Liver (tissue), 9 donors: ENCODE measurements around the gene FAM170B. TPM values are rescaled to one million over a fixed set of nuclear protein-coding genes. Genes with fewer than 3 reads are reported as not detected.
A peak's percentile ranks its signal among the peaks of the same experiment; 100 is the strongest.

Experiments
- DNase-seq: peaks from one replicate; pipeline ENCODE4 v3.0.0-alpha.2; 2017; ENCODE audit warnings: low spot score
- H3K27ac ChIP-seq, 2 donors: one replicate each; pipeline ENCODE4 v1.7.0; 2013; ENCODE audit warnings: inconsistent platforms in 2 of 2, low read length in 2 of 2, control low read depth in 1 of 2, low read depth in 1 of 2, mild to moderate bottlenecking in 1 of 2
- H3K27me3 ChIP-seq, 4 donors: one replicate each; pipeline versions ENCODE4 v1.6.1 to v1.7.0; 2013; ENCODE audit warnings: low read length in 3 of 4, inconsistent platforms in 1 of 4, mild to moderate bottlenecking in 1 of 4, moderate library complexity in 1 of 4; ENCODE audit not compliant: control insufficient read depth in 4 of 4, insufficient read depth in 4 of 4
- H3K36me3 ChIP-seq, 4 donors: one replicate each; pipeline versions ENCODE4 v1.6.1 to v1.7.0; 2013; ENCODE audit warnings: low read length in 3 of 4, mild to moderate bottlenecking in 3 of 4, low read depth in 1 of 4, moderate library complexity in 1 of 4; ENCODE audit not compliant: control insufficient read depth in 4 of 4, insufficient read depth in 3 of 4
- H3K4me1 ChIP-seq, 4 donors: one replicate each; pipeline versions ENCODE4 v1.6.1 to v1.7.0; 2013; ENCODE audit warnings: low read length in 3 of 4, mild to moderate bottlenecking in 3 of 4, moderate library complexity in 1 of 4; ENCODE audit not compliant: control insufficient read depth in 4 of 4, insufficient read depth in 4 of 4
- H3K4me3 ChIP-seq, 3 donors: one replicate each; pipeline versions ENCODE4 v1.6.1 to v1.7.0; 2013; ENCODE audit warnings: low read length in 3 of 3, control low read depth in 1 of 3, low read depth in 1 of 3, mild to moderate bottlenecking in 1 of 3
- H3K9ac ChIP-seq, 2 donors: one replicate each; pipeline ENCODE4 v1.7.0; 2013; ENCODE audit warnings: low read length in 2 of 2, mild to moderate bottlenecking in 2 of 2, moderate library complexity in 2 of 2, control low read depth in 1 of 2, low read depth in 1 of 2
- H3K9me3 ChIP-seq, 4 donors: one replicate each; pipeline versions ENCODE4 v1.6.1 to v1.7.0; 2013; ENCODE audit warnings: low read length in 3 of 4; ENCODE audit not compliant: control insufficient read depth in 4 of 4
- EGR1 ChIP-seq, 2 donors: IDR thresholded peaks; 2 replicates each; pipeline ENCODE4 v1.6.1; 2016 to 2018; ENCODE audit warnings: antibody characterized with exemption in 2 of 2, low read depth in 2 of 2
- FOXA1 ChIP-seq: IDR thresholded peaks from 2 replicates; pipeline ENCODE4 v1.6.1; 2016; ENCODE audit warnings: antibody characterized with exemption
- FOXA2 ChIP-seq: IDR thresholded peaks from 2 replicates; pipeline ENCODE4 v1.6.1; 2016; ENCODE audit warnings: antibody characterized with exemption
- GABPA ChIP-seq, 2 donors: IDR thresholded peaks in 1 of 2; conservative IDR thresholded peaks in 1 of 2; 2 replicates each; pipeline ENCODE4 v1.6.1; 2016; ENCODE audit warnings: antibody characterized with exemption in 2 of 2, mild to moderate bottlenecking in 1 of 2, moderate library complexity in 1 of 2
- HNF4A ChIP-seq, 2 donors: conservative IDR thresholded peaks; 2 replicates each; pipeline ENCODE4 v1.6.1; 2016; ENCODE audit warnings: antibody characterized with exemption in 2 of 2, mild to moderate bottlenecking in 2 of 2
- HNF4G ChIP-seq: IDR thresholded peaks from 2 replicates; pipeline ENCODE4 v1.6.1; 2016; ENCODE audit warnings: antibody characterized with exemption
- JUND ChIP-seq, 2 donors: IDR thresholded peaks; 2 replicates each; pipeline ENCODE4 v1.6.1; 2016; ENCODE audit warnings: antibody characterized with exemption in 2 of 2
- NR2F2 ChIP-seq: IDR thresholded peaks from 2 replicates; pipeline ENCODE4 v1.6.1; 2016; ENCODE audit warnings: antibody characterized with exemption
- RAD21 ChIP-seq, 2 donors: IDR thresholded peaks; 2 replicates each; pipeline ENCODE4 v1.6.1; 2016; ENCODE audit warnings: antibody characterized with exemption in 2 of 2, mild to moderate bottlenecking in 2 of 2
- REST ChIP-seq: IDR thresholded peaks from 2 replicates; pipeline ENCODE4 v1.6.1; 2016; ENCODE audit warnings: antibody characterized with exemption, mild to moderate bottlenecking
- RXRA ChIP-seq, 2 donors: IDR thresholded peaks; 2 replicates each; pipeline ENCODE4 v1.6.1; 2017 to 2018; ENCODE audit warnings: antibody characterized with exemption in 2 of 2, mild to moderate bottlenecking in 1 of 2
- YY1 ChIP-seq: IDR thresholded peaks from 2 replicates; pipeline ENCODE4 v1.6.1; 2016; ENCODE audit warnings: antibody characterized with exemption, mild to moderate bottlenecking
- ZBTB33 ChIP-seq: IDR thresholded peaks from 2 replicates; pipeline ENCODE4 v1.6.1; 2016; ENCODE audit warnings: antibody characterized with exemption
- WGBS: extraction: QIAGEN DNeasy Blood & Tissue Kit; methylation state at CpG from one replicate; pipeline ENCODE4 v1.1.7; 2013; 5-methylcytosine and 5-hydroxymethylcytosine counted together
- polyA plus RNA-seq, 2 donors: library from polyadenylated mRNA; stranded (reverse) in 1 of 2; unstranded in 1 of 2; fragments of 200-250 nt in 1 of 2; fragments of >200 nt in 1 of 2; fragmentation: Nextera tagmentation in 1 of 2; extraction: Ambion mirVana in 1 of 2; gene quantifications; one replicate each; pipeline versions ENCODE4 v1.2.1 to v1.2.3, GENCODE V29; 2013 to 2015
- total RNA-seq, 2 donors: library from RNA; depleted of rRNA; stranded (reverse); fragments of >200 nt; gene quantifications; one replicate each; pipeline ENCODE4 v1.2.3, GENCODE V29; 2014
- TF ChIP-seq, protein P1 (sequence below): fragments of 150-350 bp; IDR thresholded peaks from 2 replicates; pipeline ENCODE4 v1.5.1; 2017; ENCODE audit warnings: improper control_type of control experiment, low read depth, low read length; ENCODE audit not compliant: missing input control
- TF ChIP-seq, protein P2 (sequence below): IDR thresholded peaks from 2 replicates; pipeline ENCODE4 v1.6.1; 2016; ENCODE audit warnings: antibody characterized with exemption
- TF ChIP-seq, protein P3 (sequence below): IDR thresholded peaks from 2 replicates; pipeline ENCODE4 v1.6.1; 2016; ENCODE audit warnings: antibody characterized with exemption
- donor health status: healthy.
- donor health status: healthy.
- donor health status: healthy.
- donor health status: healthy.
- donor health status: healthy.

The FAM170B gene
- total and polyA plus RNA-seq, 4 donors: not detected

DNA sequence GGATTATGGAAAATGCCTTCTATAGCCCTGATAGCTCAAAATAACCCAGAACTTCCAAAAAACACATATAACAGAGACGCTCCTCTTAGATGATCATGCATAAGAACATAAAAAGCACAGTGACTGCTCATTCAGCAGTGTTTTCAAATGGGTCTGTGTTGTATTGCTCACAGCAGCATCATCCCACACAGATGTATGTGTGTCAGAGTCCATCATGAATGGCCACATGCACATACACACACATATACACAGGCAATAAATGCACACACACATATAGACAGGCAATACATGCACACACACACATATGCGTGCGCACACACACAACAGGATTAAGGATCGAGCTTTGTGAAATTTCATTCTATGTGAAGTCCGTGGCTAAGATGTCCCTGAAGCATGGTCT lies 28.2 kb upstream of the FAM170B start:
- Histone ChIP-seq H3K4me1 (no peaks in the 10 kb centered on the region), H3K9me3 (no peaks in the 10 kb centered on the region), H3K36me3 (no peaks in the 10 kb centered on the region), H3K27me3 (no peaks in the 10 kb centered on the region), H3K4me3 (no peak overlapping the region), H3K27ac (no peak overlapping the region), H3K9ac (no peak overlapping the region)
- 67% methylated on average over 5 of the region's 5 CpGs for WGBS
- TF ChIP-seq RXRA (IDR thresholded peaks at IDR 0.05) (no peak), GABPA (IDR thresholded peaks at IDR 0.05 in 1 of 2, conservative IDR thresholded peaks at IDR 0.05 in 1 of 2) (no peak), HNF4G (no peak), YY1 (no peak), ZBTB33 (no peak), HNF4A (conservative IDR thresholded peaks at IDR 0.05) (no peak), FOXA1 (no peak), NR2F2 (no peak), FOXA2 (no peak), REST (no peak), JUND (IDR thresholded peaks at IDR 0.05) (no peak), EGR1 (IDR thresholded peaks at IDR 0.05; ENCODE audit: low read depth in 2 of 2) (no peak), RAD21 (IDR thresholded peaks at IDR 0.05) (no peak)
- TF ChIP-seq, protein P1, sequence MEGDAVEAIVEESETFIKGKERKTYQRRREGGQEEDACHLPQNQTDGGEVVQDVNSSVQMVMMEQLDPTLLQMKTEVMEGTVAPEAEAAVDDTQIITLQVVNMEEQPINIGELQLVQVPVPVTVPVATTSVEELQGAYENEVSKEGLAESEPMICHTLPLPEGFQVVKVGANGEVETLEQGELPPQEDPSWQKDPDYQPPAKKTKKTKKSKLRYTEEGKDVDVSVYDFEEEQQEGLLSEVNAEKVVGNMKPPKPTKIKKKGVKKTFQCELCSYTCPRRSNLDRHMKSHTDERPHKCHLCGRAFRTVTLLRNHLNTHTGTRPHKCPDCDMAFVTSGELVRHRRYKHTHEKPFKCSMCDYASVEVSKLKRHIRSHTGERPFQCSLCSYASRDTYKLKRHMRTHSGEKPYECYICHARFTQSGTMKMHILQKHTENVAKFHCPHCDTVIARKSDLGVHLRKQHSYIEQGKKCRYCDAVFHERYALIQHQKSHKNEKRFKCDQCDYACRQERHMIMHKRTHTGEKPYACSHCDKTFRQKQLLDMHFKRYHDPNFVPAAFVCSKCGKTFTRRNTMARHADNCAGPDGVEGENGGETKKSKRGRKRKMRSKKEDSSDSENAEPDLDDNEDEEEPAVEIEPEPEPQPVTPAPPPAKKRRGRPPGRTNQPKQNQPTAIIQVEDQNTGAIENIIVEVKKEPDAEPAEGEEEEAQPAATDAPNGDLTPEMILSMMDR: no peak
- TF ChIP-seq, protein P2, sequence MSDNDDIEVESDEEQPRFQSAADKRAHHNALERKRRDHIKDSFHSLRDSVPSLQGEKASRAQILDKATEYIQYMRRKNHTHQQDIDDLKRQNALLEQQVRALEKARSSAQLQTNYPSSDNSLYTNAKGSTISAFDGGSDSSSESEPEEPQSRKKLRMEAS: no peak
- TF ChIP-seq, protein P3, sequence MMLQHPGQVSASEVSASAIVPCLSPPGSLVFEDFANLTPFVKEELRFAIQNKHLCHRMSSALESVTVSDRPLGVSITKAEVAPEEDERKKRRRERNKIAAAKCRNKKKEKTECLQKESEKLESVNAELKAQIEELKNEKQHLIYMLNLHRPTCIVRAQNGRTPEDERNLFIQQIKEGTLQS: no peak
- no peak for DNase-seq

GRCh38 chr10:49161411-49161997 lies 27.7 kb upstream of the FAM170B start:
- TF ChIP-seq YY1 (no peak), RAD21 (IDR thresholded peaks at IDR 0.05) (peak; percentile 76 to 85)
- TF ChIP-seq, protein P1: peak; percentile 40
- Histone ChIP-seq H3K4me3 (no peak overlapping the region), H3K9ac (no peak overlapping the region), H3K27ac (no peak overlapping the region), H3K27me3 (no peaks in the 10 kb centered on the region), H3K4me1 (no peaks in the 10 kb centered on the region), H3K9me3 (no peaks in the 10 kb centered on the region), H3K36me3 (no peaks in the 10 kb centered on the region)
- no peak for DNase-seq
- 49% methylated on average over 8 of the region's 8 CpGs for WGBS
